Hematopoietic multipotent progenitor cell treated with erythropoietin and hydrocortisone succinate and interleukin-3 and kit ligand, for 15 days (in vitro differentiated cells): ENCODE results near the gene CLDN14.
"Not testable (repeated sequence)": the region's sequence is repeated elsewhere in the genome, so short reads cannot be mapped to it uniquely, and the experiment has no call there.

Experiments
- DNase-seq: peaks from one replicate; pipeline ENCODE4 v3.0.0-alpha.2; 2015; ENCODE audit warnings: low spot score

CLDN14 gene

GRCh38 chr21:36501589-36501892, 21.6 kb upstream of the CLDN14 start:
- no peak for DNase-seq

GRCh38 chr21:36499578-36500471, 19.9 kb upstream of the CLDN14 start:
- no peak for DNase-seq

DNA sequence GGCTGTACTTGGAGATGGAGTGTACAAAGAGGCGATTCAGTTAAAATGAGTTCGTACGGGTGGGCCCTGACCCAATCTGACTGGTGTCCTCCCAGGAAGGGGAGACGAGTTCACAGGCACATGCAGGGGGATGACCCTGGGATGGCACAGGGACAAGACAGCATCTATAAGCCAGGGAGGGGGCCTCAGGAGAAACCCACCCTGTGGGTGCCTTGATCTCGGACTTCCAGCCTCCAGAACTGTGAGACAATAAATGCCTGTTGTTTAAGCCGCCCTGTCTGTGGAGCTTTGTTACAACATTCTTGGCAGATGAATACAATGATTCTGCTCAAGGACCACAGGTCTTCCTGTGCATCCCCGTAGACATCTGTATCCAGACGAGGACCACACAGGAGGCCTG, 14.6 kb upstream of the CLDN14 start:
- DNase-seq: no peak

- no peak for DNase-seq
Observed at GRCh38 chr21:36491209-36491910, 11.4 kb upstream of the CLDN14 start.

GRCh38 chr21:36489776-36490165, 9.8 kb upstream of the CLDN14 start:
- DNase-seq: no peak

GRCh38 chr21:36489103-36489775, 9.3 kb upstream of the CLDN14 start:
- no peak for DNase-seq

GRCh38 chr21:36487641-36488307, 7.9 kb upstream of the CLDN14 start:
- no peak for DNase-seq

GRCh38 chr21:36486246-36486645, 6.3 kb upstream of the CLDN14 start:
- no peak for DNase-seq

DNA sequence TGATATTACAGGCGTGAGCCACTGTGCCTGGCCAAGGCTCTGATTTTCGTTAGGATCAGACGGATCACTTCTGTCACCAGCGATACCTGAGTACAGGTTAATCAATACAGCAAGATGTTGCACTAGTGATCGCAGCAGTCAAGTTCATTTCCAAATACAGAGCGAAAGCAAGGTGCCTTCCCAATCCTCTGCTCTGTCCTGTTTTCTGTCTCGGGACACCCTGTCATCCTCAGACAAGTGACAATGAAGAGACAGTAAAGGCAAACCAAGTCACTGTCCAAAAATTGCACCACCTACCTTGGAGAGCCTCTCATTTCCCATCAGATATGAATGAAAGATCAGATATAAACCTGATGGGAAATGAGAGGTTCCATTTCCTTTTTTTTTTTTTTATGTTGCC, 5.6 kb upstream of the CLDN14 start:
- no peak for DNase-seq

DNA sequence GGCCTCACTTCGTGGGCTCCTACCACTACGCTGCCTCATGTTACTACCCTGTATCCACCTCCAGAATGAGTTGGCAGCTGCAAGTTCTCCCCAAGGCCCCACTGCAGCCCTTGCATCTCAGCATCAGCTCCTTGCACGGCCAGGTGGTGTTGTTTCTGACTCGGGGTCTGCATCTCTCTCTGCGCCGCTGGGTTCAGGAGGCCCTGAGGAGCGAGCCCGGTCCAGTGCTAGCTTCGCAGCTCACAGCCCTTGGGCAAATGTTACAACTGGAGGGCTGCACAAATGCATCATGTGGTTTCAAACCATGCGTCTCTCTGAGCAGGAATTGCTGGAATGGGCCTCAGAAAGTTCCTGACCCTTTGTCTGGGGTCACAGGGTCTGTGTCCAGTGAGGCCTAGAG, 3.2 kb upstream of the CLDN14 start:
- DNase-seq: no peak

DNA sequence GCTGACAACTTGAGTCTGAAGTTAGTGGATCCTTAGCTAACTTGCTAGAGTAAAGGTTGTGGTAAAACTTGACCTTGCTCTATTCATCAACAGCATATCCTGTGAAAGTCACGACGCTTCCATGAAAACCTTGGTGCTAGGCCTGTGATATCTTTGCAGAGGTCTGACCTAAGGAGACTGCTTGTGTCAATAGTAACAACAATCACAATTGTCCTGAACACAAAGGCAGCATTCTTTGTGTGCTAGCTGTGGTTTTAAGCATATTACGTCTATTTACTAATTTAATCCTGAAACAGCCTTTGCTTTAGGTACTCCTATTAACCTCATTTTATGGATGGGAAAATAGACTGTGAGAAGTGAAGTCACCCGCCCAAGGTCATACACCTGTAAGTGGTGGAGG, 2.8 kb upstream of the CLDN14 start:
- DNase-seq: no peak

GRCh38 chr21:36482181-36482580, 2.3 kb upstream of the CLDN14 start:
- no peak for DNase-seq

- DNase-seq: no peak
Observed at GRCh38 chr21:36481639-36482038, 1.7 kb upstream of the CLDN14 start.

DNA sequence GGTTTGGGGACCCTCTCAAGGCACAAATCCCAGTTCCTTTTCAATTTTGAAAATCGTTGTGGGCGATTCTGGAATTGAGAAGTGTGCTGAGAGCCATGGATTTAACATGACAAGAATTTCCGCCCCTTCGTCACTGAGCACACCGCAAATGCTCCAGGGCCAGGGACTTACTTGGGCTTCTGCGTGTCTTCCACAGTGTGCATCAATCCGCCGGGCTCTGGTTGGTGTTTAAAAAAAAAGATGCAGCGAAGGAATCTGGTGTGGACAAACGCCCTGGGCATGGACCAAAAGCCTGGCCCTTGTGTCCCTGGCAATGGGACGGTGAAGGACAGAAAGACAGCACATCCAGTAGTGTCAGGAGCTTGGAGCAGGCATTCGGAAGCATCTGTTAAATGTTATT, 696 bp upstream of the CLDN14 start:
- no peak for DNase-seq

DNA sequence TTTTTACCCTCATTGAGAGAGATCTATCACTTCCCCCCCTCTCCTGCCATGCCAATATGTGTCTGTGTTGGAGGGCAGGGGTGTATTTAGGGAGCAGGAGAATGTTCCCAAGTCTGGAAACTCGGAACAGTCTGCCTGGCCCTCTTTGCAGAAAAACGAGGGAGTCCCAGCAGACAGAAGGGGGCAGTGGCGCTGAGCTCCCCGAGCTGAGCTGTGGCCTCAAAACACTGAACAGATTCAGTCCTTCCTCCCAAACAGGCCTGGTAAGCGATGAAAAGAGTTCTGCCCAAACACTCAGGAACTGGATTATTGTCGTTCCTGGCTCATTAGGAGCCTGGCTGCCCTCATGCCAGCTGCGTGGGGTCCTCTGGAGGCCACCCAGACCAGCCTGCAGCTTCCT, 981 bp downstream of the CLDN14 start:
- no peak for DNase-seq

GRCh38 chr21:36478207-36478701, 1.7 kb downstream of the CLDN14 start:
- DNase-seq: no peak

DNA sequence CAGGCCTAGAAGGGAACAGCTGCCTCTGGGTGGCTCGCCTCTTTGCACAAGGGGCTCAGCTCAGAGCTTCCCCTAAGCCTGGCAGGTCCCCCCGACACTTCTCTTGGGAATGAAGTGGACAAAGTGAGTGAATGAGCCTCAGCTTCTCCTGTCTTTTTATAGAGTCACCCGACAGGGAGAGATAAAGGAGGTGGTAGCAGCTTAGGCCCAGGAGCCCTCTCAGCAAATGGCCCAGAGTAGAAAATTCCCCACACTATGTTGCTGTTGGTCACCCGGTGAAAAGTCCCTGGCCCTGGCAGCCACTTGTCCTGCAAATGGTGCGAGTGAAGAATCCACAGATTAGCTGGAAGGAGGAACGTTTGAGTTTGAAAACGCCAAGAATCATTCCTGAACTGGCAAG, 2.4 kb downstream of the CLDN14 start:
- no peak for DNase-seq

GRCh38 chr21:36477001-36477400, 2.9 kb downstream of the CLDN14 start:
- DNase-seq: no peak

DNA sequence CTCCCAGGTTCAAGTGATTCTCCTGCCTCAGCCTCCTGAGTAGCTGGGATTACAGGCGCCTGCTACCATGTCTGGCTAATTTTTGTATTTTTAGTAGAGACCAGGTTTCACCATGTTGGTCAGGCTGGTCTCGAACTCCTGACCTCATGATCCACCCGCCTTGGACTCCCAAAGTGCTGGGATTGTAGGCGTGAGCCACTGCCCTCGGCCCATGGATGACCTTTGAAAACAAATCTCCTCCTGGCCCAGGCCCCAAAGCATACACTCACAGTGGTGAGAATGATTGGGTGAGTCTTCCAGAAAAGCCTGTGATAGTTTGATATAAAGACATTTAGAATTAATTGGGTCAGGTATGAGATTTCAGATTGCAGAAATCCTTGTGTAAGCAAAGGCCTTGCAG, 3.4 kb downstream of the CLDN14 start:
- DNase-seq: not testable (repeated sequence)

GRCh38 chr21:36474591-36474990, 5.3 kb downstream of the CLDN14 start:
- DNase-seq: no peak

DNA sequence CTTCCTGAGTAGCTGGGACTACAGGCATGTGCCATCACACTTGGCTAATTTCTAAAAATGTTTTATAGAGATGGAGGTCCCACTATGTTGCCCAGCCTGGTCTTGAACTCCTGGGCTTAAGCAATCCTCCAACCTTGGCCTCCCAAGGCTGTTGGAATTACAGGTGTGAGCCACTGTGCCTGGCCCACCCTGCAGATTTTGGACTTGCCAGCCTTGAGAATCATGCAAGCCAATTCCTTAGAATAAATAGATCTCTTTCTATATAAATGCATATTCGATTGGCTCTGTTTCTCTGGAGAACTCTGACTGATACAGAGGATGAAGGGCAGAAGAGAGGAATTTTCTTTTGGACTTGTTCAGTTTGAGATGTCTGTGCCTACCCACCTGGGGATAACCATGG, 6.7 kb downstream of the CLDN14 start:
- no peak for DNase-seq

- DNase-seq: no peak
Observed at GRCh38 chr21:36472377-36472776, 7.5 kb downstream of the CLDN14 start.
